IMR-90 (cell line): ENCODE data around the gene IQGAP2. TPM values are rescaled to one million over a fixed set of nuclear protein-coding genes. Genes with fewer than 3 reads are reported as not detected.
A peak's percentile ranks its signal among the peaks of the same experiment; 100 is the strongest.

Experiments
- ATAC-seq: fragments of 200-7000 bp; cut with Tn5 transposase; 2 replicates; pipeline ENCODE4 v1.9.1; 2020; ENCODE audit warnings: low read depth, mild to moderate bottlenecking, moderate library complexity
- BruUV-seq: library from RNA; stranded (reverse); fragments of 400-500 nt; replicated peaks from 2 replicates; lab custom pipeline; 2021; lab: Mats Ljungman, UMichigan
- CTCF ChIA-PET: fragments of 300-600 bp; formaldehyde crosslinking; extraction: SDS; loops from one replicate; lab custom pipeline; 2021; ENCODE audit warnings: antibody characterized with exemption; lab: Yijun Ruan, JAX
- POLR2A ChIA-PET: fragments of 300-600 bp; sonication (Branson Sonifier 250); formaldehyde crosslinking; loops from one replicate; lab custom pipeline; 2022; ENCODE audit warnings: antibody characterized with exemption; ENCODE audit not compliant: unreplicated experiment; lab: Charles Lee
- DNase-seq: peaks from one replicate; pipeline ENCODE4 v3.0.0; 2013
- H2AFZ ChIP-seq: replicated peaks from 2 replicates; pipeline ENCODE3; 2013; ENCODE audit warnings: low read length, mild to moderate bottlenecking; ENCODE audit not compliant: poor library complexity
- H2AK5ac ChIP-seq: 2 replicates; pipeline ENCODE4 v1.6.1; 2013; ENCODE audit warnings: low read depth, low read length, inconsistent platforms
- H2AK9ac ChIP-seq: replicated peaks from 2 replicates; pipeline ENCODE3; 2013; ENCODE audit warnings: mild to moderate bottlenecking, low read depth, low read length, moderate library complexity; ENCODE audit not compliant: poor library complexity
- H2BK120ac ChIP-seq: 2 replicates; pipeline ENCODE4 v1.6.1; 2013; ENCODE audit warnings: low read depth, low read length, inconsistent platforms
- H2BK15ac ChIP-seq: 3 replicates; pipeline ENCODE4 v1.6.1; 2013; ENCODE audit warnings: low read depth, low read length, inconsistent platforms
- H2BK20ac ChIP-seq: 2 replicates; pipeline ENCODE4 v1.6.1; 2013; ENCODE audit warnings: low read depth, mild to moderate bottlenecking, inconsistent platforms, low read length, moderate library complexity
- H2BK5ac ChIP-seq: 2 replicates; pipeline ENCODE4 v1.6.1; 2013; ENCODE audit warnings: mild to moderate bottlenecking, low read depth, low read length, inconsistent platforms; ENCODE audit not compliant: poor library complexity, severe bottlenecking
- H3K14ac ChIP-seq: replicated peaks from 2 replicates; pipeline ENCODE4 v1.6.1; 2013; ENCODE audit warnings: low read depth, low read length, inconsistent platforms
- H3K18ac ChIP-seq: 2 replicates; pipeline ENCODE4 v1.6.1; 2013; ENCODE audit warnings: low read depth, low read length, control low read depth
- H3K23ac ChIP-seq: 2 replicates; pipeline ENCODE4 v1.6.1; 2013; ENCODE audit warnings: low read depth, low read length, inconsistent platforms
- H3K27ac ChIP-seq: 2 replicates; pipeline ENCODE4 v1.5.1; 2013; ENCODE audit warnings: mild to moderate bottlenecking, control low read depth, low read length; ENCODE audit not compliant: insufficient read depth
- H3K27me3 ChIP-seq: 2 replicates; pipeline ENCODE4 v1.6.1; 2013; ENCODE audit warnings: low read length; ENCODE audit not compliant: control insufficient read depth, insufficient read depth
- H3K36me3 ChIP-seq: 2 replicates; pipeline ENCODE4 v1.6.1; 2013; ENCODE audit warnings: low read length, mixed read lengths; ENCODE audit not compliant: control insufficient read depth, insufficient read depth
- H3K4ac ChIP-seq: 2 replicates; pipeline ENCODE4 v1.6.1; 2013; ENCODE audit warnings: low read depth, low read length, inconsistent platforms
- H3K4me1 ChIP-seq: 2 replicates; pipeline ENCODE4 v1.6.1; 2013; ENCODE audit warnings: low read length, mixed read lengths; ENCODE audit not compliant: control insufficient read depth, insufficient read depth
- H3K4me2 ChIP-seq: 2 replicates; pipeline ENCODE4 v1.6.1; 2013; ENCODE audit warnings: low read depth, mild to moderate bottlenecking, control low read depth, low read length, moderate library complexity
- H3K4me3 ChIP-seq: 2 replicates; pipeline ENCODE4 v1.5.1; 2013; ENCODE audit warnings: low read depth, mild to moderate bottlenecking, control low read depth, low read length, moderate library complexity; ENCODE audit not compliant: insufficient read depth
- H3K56ac ChIP-seq: 2 replicates; pipeline ENCODE4 v1.6.1; 2013; ENCODE audit warnings: low read length, inconsistent platforms; ENCODE audit not compliant: insufficient read depth; ENCODE audit errors: extremely low read depth
- H3K79me1 ChIP-seq, 2 experiments: 2 replicates each; pipeline ENCODE4 v1.6.1; 2013; ENCODE audit warnings: low read length in 2 of 2, inconsistent platforms in 1 of 2, low read depth in 1 of 2
- H3K9ac ChIP-seq: 2 replicates; pipeline ENCODE4 v1.6.1; 2013; ENCODE audit warnings: low read depth, low read length, control low read depth
- H3K9me1 ChIP-seq: 2 replicates; pipeline ENCODE4 v1.6.1; 2013; ENCODE audit warnings: low read length, inconsistent platforms; ENCODE audit not compliant: insufficient read depth
- H3K9me3 ChIP-seq: 2 replicates; pipeline ENCODE4 v1.6.1; 2013; ENCODE audit warnings: low read length; ENCODE audit not compliant: control insufficient read depth, insufficient read depth
- H4K20me1 ChIP-seq: 2 replicates; pipeline ENCODE4 v1.6.1; 2013; ENCODE audit warnings: low read length, inconsistent platforms; ENCODE audit not compliant: insufficient read depth
- H4K5ac ChIP-seq: 2 replicates; pipeline ENCODE4 v1.6.1; 2013; ENCODE audit warnings: mild to moderate bottlenecking, low read depth, low read length, control low read depth
- H4K8ac ChIP-seq, 2 experiments: 2 replicates each; pipeline ENCODE4 v1.6.1; 2013; ENCODE audit warnings: low read depth in 2 of 2, low read length in 2 of 2, control low read depth in 1 of 2, inconsistent platforms in 1 of 2
- H4K91ac ChIP-seq: 2 replicates; pipeline ENCODE4 v1.6.1; 2013; ENCODE audit warnings: low read depth, low read length, inconsistent platforms; ENCODE audit not compliant: insufficient read depth
- BHLHE40 ChIP-seq: fragments of 150-350 bp; IDR thresholded peaks from 2 replicates; pipeline ENCODE4 v1.6.1; 2016; ENCODE audit warnings: mild to moderate bottlenecking, low read depth, low read length
- CEBPB ChIP-seq: IDR thresholded peaks from 2 replicates; pipeline ENCODE4 v1.6.1; 2012; ENCODE audit warnings: low read depth, low read length, improper control_type of control experiment
- CHD1 ChIP-seq: IDR thresholded peaks from 2 replicates; pipeline ENCODE4 v1.6.1; 2012; ENCODE audit warnings: low read depth, low read length, improper control_type of control experiment
- CTCF ChIP-seq: conservative IDR thresholded peaks from 2 replicates; pipeline ENCODE4 v1.5.1; 2012; ENCODE audit warnings: mild to moderate bottlenecking, low read depth, low read length, improper control_type of control experiment
- FOS ChIP-seq: fragments of 150-350 bp; IDR thresholded peaks from 2 replicates; pipeline ENCODE4 v1.6.1; 2016; ENCODE audit warnings: low read depth, low read length
- MAFK ChIP-seq: IDR thresholded peaks from 2 replicates; pipeline ENCODE4 v1.6.1; 2012; ENCODE audit warnings: low read depth, low read length, improper control_type of control experiment
- MXI1 ChIP-seq: IDR thresholded peaks from 2 replicates; pipeline ENCODE4 v1.6.1; 2012; ENCODE audit warnings: low read depth, mild to moderate bottlenecking, low read length, moderate library complexity, borderline replicate concordance
- POLR2A ChIP-seq: IDR thresholded peaks from 2 replicates; pipeline ENCODE4 v1.6.1; 2012; ENCODE audit warnings: mild to moderate bottlenecking, low read depth, low read length
- RAD21 ChIP-seq: IDR thresholded peaks from 2 replicates; pipeline ENCODE4 v1.6.1; 2012; ENCODE audit warnings: low read length, improper control_type of control experiment
- RFX5 ChIP-seq: IDR thresholded peaks from 2 replicates; pipeline ENCODE4 v1.8.0; 2012; ENCODE audit warnings: low read depth, mild to moderate bottlenecking, low read length, moderate library complexity
- SMC3 ChIP-seq: fragments of 150-350 bp; IDR thresholded peaks from 2 replicates; pipeline ENCODE4 v1.6.1; 2016; ENCODE audit warnings: low read depth, mild to moderate bottlenecking, antibody characterized with exemption, low read length, moderate library complexity
- WGBS, 2 experiments: methylation state at CpG; one replicate each; pipeline versions ENCODE4 v1.1.5 to v1.1.7; 2013; ENCODE audit warnings: missing lambda C conversion rate in 2 of 2; ENCODE audit not compliant: insufficient read length in 1 of 2; ENCODE audit errors: extremely low coverage in 2 of 2; 5-methylcytosine and 5-hydroxymethylcytosine counted together
- dilution Hi-C: fragments of 300-500 bp; cut with HindIII; formaldehyde crosslinking; loops from one replicate; pipeline ENCODE4 v1.14.3; 2018; ENCODE audit warnings: low sequenced_read_pairs; ENCODE audit not compliant: unreplicated experiment
- in situ Hi-C: fragments of 300-500 bp; cut with MboI; formaldehyde crosslinking; loops from 3 replicates; pipeline ENCODE4 v1.14.3; 2019; ENCODE audit warnings: low sequenced_read_pairs, inconsistent platforms, mixed read lengths
- intact Hi-C: fragments of 100-400 bp; cut with micrococcal nuclease; formaldehyde crosslinking; loops from 2 replicates; pipeline ENCODE4 v1.10.0; 2022
- polyA plus RNA-seq, 3 experiments: library from polyadenylated mRNA; depleted of rRNA; stranded (reverse); fragments of >200 nt; gene quantifications; 2 replicates each; pipeline ENCODE4 v1.2.3, GENCODE V29; 2012; ENCODE audit warnings: low replicate concordance in 1 of 3
- total RNA-seq: library from RNA; depleted of rRNA; stranded (reverse); fragments of >200 nt; gene quantifications from 2 replicates; pipeline ENCODE4 v1.2.3, GENCODE V29; 2012

Gene IQGAP2
- total and polyA plus RNA-seq, 2 of the 4 experiments (the other 2 are of a cell fraction): 0.21 to 0.36 TPM

- Histone ChIP-seq H4K8ac (no peak overlapping the region), H3K79me1 (no peaks in the 10 kb centered on the region), H4K91ac (no peak overlapping the region), H2AFZ (no peak overlapping the region), H2BK5ac (no peak overlapping the region), H3K27me3 (peaks cover 4% of the 10 kb centered on the region; the same call in 1 of the 2 replicates), H3K9me3 (no peaks in the 10 kb centered on the region), H4K5ac (no peak overlapping the region), H2AK5ac (no peak overlapping the region), H3K27ac (no peak overlapping the region), H2BK20ac (no peak overlapping the region), H3K23ac (no peak overlapping the region), H3K4me3 (no peak overlapping the region), H2AK9ac (no peak overlapping the region), H3K9me1 (no peaks in the 10 kb centered on the region), H3K18ac (no peak overlapping the region), H3K56ac (no peak overlapping the region), H2BK15ac (no peak overlapping the region), H3K36me3 (no peaks in the 10 kb centered on the region), H3K14ac (no peak overlapping the region), H3K4ac (no peak overlapping the region), H2BK120ac (no peak overlapping the region), H3K4me2 (no peak overlapping the region), H3K9ac (no peak overlapping the region), H3K4me1 (no peaks in the 10 kb centered on the region), H4K20me1 (no peaks in the 10 kb centered on the region)
- in situ Hi-C loops: no loop called here
- DNase-seq (peak; percentile 26), ATAC-seq (no peak)
- 50% methylated on average over 1 of the region's 6 CpGs; no CpG with 5 or more reads in 1 of the 2 experiments for WGBS, 2 experiments
- BruUV-seq: no TSS peak
- TF ChIP-seq CHD1 (no peak), CTCF (no peak), SMC3 (no peak), CEBPB (no peak), FOS (no peak), RFX5 (no peak), POLR2A (no peak), MXI1 (no peak), MAFK (no peak), BHLHE40 (no peak), RAD21 (no peak)
- POLR2A ChIA-PET: no interaction called here
- dilution Hi-C loops: no loop called here
- intact Hi-C loops: no loop called here
- CTCF ChIA-PET: no interaction called here
These were observed 118.2 kb downstream of the IQGAP2 start for GRCh38 chr5:76521240-76521758.
